ENCODE results near the gene GUCY2D.

DNA sequence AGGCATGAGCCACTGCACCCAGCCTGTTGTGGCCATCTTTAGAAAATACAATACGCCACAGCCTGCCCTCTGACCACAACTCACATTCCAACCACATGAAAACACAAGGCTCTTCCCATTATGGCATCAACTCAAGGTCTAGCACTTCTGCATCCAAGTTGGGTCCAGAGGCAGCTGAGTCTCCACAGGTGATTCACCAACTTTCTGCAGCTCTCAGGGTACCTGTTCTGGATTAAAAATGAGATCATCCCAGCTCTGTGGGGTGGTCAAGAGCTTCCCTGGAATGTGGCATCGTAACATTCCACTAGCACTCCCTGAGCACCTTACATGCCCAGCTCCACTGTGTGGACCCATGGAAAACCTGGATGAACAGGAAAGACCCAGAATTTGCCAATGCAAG is 9.9 kb upstream of the GUCY2D start:
- TF ChIP-seq, protein P1, sequence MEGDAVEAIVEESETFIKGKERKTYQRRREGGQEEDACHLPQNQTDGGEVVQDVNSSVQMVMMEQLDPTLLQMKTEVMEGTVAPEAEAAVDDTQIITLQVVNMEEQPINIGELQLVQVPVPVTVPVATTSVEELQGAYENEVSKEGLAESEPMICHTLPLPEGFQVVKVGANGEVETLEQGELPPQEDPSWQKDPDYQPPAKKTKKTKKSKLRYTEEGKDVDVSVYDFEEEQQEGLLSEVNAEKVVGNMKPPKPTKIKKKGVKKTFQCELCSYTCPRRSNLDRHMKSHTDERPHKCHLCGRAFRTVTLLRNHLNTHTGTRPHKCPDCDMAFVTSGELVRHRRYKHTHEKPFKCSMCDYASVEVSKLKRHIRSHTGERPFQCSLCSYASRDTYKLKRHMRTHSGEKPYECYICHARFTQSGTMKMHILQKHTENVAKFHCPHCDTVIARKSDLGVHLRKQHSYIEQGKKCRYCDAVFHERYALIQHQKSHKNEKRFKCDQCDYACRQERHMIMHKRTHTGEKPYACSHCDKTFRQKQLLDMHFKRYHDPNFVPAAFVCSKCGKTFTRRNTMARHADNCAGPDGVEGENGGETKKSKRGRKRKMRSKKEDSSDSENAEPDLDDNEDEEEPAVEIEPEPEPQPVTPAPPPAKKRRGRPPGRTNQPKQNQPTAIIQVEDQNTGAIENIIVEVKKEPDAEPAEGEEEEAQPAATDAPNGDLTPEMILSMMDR (IDR thresholded peaks at IDR 0.05; ENCODE audit: low read length): no peak
- no peak for TF ChIP-seq EZH2 (IDR thresholded peaks at IDR 0.05; ENCODE audit: borderline replicate concordance, low read length)
